SK-N-DZ (cell line): ENCODE data around the gene SEL1L3.

Experiments
- DNase-seq: peaks from one replicate; pipeline ENCODE4 v3.0.0-alpha.2; 2015; ENCODE audit warnings: low spot score

The SEL1L3 gene

DNA sequence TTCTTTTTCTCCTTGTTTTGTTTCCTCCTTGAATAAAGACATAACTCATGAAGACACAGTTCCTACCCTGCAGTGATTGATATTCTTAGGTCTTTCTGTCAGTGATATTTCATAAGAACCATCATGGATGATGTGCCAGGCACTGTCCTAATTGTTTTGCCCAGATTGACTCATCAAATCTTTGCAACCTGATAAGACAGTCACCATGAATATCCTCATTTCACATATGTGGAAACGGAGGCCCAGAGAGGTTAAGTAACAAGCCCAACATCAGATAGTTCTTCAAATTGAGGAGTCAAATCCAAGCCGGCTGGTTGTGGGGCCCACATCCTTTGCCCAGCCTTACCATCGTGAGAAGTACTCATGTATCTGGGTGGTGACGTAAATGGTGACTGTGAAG is 69.9 kb downstream of the SEL1L3 start:
- DNase-seq: no peak

DNA sequence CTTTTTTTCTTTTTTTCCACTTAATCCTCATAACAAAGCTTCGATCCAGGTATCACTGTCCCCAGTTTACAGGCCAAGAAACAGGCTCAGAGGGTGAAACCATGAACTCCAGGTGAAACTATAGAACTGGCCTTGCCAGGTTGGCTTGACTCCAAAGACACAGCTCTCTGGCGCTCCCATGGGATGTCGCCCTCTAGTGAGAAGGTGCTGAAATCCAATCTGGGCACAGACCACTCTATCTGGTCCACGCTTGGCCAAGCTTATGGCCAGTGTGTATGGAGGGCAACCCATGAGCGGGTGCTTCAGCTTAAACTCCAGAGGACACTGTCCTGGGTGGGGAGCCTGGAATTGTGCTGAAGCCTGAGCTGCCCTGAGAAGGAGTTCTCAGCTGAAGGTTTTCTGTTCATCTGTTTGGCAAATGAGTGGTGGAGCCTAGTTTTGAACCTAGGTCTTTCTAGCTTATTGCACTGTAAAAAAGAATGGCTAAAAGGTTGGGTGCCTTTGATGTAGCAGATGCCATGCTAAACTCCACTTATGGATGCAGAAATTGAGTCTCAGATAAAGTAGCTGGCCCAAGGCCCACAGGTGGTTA is 70.5 kb downstream of the SEL1L3 start:
- peak; percentile 23 for DNase-seq

DNA sequence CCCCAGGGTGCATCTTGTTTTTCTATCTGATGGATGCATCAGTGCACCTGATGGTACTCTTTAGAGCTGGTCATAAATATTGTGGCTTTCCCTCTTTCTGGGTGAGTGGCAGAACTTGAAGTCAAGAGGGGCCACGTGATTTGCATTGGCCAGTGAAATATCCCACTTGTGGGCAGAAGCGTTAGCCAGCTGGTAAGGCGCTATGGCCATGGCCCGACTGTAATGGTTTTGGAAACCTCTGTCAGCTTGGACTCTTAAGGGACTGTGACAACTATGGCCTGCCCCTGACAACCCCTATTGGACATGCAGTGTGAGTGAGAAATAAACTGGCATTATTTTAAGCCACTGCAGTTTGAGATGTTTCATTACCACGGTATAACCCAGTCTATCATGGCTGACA is 72.8 kb downstream of the SEL1L3 start:
- no peak for DNase-seq

DNA sequence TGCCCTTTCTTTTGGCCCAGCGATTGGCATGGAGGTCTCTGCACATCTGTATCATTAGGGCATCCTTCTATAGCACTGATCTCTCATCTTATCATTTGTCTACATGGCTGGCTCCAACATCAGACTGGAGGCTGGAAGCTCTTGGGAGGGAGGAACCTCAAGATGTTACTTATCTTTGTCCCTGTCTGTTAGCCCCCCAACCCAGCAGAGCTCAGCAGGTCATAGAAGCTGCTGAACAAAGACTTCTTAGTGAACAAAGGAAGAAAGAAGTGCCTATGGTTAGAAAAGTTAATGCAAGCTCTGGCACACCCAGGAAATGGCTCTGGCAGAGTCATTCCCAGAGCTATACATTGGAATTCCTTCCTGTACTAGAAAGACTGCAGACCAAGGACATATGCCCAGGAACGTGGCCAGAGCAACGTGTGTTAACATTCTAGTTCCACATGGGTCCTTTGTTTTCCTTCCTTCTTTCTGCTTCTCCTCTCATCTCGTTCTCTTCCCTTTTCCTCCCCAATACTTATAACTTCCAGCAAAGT is 74.0 kb downstream of the SEL1L3 start:
- DNase-seq: no peak

DNA sequence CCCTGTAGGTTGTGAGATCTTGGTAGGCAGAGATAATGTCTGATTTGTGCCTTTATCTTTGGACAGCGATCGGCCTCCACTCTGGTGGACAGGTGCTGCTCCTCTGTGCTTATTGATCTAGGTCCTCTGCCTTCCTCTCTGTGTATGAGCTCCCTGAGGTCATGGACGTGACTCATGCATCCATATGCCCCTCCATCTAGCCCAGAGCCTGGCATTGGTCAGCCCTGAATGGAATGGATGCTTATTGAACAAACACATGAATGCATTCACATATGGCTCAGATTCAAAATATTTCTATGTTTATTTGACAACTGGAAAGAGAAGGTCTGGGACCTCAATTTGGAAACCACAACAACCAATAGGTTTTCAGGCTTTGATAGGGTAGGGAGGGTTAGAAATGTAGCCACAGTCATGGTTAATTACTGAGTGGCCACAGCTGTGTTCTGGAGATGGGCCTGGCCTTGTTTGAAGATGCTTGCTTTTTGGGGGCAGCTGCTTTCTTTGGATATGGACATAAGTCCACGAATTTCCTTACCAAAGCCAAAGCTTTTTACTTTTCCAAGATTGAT is 76.2 kb downstream of the SEL1L3 start:
- no peak for DNase-seq

DNA sequence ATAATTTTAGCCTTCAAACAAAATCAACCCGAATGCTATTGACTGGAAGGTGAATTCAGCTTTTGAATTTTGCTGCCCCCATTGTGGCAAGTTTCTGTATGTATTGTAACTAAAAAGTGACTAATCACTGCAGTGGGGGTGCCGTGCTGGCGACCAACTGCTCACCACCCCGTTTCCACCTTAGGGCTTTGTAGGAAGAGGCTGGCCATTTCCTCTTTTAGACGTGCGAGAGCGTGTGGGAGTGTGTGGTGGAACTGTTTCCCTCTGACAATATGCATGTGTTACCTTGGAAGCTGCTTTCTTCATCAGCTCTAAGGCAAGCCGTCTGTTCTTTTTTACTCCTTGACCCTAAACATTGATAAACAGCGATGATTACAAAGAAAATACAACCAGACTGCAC is 78.8 kb downstream of the SEL1L3 start:
- DNase-seq: no peak

DNA sequence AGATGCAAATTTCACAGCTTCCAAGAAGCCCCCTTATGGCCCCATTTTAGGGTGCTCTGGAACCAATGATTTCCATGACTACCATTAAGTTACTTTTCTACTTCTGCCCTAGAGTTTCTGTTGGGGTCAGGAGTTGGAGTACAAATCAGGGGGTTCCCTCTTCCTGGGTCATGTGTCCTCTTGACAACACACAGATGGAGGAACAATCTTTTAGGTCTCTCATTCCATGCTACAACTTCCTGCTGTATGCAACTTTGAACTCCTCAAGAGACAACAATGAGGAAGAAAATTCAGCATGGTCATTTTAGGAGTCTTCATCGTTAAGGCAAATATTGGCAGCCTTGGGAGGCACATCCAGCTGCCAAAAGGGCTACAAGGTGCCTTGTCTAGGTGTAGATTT is 79.7 kb downstream of the SEL1L3 start:
- DNase-seq: no peak

DNA sequence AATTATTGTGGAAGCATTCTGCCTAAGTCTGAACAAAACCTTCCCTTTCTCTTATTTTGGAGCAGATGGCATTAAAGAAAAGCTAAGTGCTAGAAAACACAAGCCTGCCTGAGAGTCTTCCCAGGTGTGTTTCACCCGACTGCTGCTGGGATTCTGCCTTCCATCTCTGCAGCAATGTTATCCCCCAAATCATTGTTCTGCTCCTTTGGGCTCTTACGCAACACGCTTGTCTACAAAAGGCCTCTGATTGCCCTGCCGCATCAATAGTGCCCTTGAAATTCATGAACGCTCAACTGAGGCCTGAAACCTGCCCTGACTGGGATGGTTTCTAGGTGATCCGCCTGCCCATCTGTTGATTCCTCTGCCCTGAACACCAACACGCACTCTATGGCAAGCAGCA is 80.3 kb downstream of the SEL1L3 start:
- no peak for DNase-seq

DNA sequence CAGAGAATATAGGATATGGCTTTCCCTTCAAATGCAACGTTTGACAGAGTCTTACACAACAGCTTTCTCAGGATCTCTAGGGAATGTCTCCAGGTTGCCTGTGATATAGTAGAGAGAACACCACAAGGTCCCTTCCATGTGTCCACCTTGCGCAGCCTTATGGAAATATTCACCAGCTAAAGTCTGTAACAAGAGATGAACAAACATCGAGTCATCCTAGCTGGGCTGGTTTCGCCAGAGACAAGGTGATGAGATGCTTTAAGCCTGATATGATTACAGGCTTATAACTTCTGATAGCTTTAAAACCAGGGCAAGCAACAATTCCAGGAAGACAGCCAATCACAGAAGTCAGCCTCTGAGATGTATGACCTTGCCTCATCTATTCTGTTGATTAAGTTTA is 83.8 kb downstream of the SEL1L3 start:
- no peak for DNase-seq

DNA sequence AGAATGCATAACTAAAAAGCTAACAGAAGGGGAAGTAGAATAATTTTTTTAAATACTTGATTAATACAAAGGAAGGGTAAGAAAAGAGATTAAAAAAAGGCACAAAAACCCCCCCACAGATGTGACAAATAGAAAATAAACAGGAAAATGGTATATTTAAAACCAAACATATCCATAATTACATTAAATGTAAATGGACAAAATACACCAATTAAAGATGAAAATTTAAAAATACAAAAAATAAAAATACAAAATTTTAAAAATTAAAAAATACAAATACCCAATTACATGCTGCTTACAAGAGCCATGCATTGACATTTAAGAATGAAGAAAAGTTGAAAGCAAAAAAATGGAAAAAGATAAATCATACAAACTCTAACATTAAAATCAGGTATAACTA is 86.0 kb downstream of the SEL1L3 start:
- DNase-seq: no peak

DNA sequence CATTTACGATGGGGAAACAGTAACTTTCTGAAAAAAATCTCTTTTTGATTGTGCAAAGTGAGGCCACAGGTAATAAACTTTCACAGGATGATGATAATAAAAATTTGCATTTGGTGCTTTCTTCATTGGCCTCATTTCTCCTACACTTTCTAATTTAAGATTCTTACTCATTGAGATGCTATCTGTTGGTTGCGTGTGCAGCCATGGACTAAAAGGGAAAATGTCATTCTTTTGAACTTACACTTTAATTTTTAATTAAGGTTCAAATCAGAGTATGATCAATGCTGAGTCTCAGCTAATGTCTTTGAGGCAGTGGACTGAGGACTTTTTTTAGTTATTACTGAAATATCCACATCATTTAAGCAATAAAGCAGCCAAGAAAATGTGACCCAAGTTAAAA is 87.6 kb downstream of the SEL1L3 start:
- no peak for DNase-seq

DNA sequence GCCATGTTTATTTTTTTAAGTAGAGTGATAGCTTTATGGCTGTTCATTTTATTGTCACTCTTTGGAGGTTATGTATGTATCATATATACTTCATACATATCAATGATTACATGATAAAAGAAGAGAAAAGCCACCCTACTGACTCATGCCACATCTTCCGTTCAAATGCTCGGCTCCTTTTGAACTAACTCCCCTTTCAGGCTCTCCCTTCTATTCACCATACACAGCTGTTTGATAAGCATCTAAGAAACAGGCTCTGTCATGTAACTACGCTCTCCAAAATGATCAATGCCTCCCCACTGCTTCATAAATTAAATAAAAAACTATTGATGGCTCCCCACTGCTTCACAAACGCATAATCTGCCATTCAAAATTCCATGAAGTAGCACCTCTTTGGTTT is 89.4 kb downstream of the SEL1L3 start:
- no peak for DNase-seq

DNA sequence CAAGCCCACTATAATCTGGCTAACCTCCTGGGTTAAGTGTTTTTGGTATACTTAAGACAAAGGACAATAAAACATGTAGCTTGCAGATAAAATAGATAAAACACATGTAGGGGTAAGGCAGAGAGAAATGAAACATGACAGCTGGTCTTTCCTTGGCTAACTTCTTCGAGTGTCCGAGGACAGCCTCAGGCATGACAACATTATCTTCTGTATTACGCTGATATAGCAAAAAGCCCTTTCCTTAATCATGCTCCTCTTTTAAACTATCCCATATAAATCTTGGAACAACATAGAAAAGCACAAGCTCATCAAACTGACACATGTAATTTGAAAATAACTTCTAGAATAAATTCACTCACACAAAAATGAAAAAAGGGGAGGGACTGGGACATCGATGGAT is 91.1 kb downstream of the SEL1L3 start:
- no peak for DNase-seq

DNA sequence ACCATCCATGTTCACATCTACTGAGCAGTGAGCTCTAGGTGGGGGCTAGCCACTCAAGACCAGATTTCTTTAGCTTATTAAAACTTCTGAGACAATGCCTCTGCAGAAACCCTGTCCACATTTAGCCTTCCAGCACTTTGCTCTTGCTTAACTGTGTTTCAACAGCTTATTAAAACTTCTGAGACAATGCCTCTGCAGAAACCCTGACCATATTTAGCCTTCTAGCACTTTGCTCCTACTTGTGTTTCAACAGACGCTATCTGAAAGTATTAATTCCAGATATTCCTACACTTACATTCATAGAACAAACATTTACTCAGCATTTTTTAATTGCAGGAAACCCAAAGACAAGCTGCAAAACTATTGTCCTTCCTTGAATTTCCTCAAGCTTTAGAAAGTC is 91.9 kb downstream of the SEL1L3 start:
- DNase-seq: no peak

DNA sequence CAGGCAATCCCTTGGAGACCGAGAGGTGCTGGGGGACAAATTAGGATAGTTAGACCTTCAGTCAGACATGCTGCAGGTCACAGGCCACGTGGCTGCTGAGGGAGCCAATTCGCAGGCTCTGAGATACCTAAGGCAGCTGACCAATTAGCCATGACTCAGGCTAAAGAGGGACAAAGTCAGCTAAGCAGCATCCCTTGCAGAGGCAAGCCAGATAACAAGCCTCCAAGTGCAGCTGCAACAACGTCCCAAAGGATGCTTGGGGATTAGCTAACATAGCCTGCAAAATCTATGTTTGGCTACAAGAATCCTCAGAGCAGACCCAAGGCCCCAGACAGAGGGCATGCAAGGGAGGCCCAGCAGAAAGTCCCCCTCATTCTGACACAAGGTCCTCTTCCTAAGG is 93.5 kb downstream of the SEL1L3 start:
- DNase-seq: peak; percentile 51

DNA sequence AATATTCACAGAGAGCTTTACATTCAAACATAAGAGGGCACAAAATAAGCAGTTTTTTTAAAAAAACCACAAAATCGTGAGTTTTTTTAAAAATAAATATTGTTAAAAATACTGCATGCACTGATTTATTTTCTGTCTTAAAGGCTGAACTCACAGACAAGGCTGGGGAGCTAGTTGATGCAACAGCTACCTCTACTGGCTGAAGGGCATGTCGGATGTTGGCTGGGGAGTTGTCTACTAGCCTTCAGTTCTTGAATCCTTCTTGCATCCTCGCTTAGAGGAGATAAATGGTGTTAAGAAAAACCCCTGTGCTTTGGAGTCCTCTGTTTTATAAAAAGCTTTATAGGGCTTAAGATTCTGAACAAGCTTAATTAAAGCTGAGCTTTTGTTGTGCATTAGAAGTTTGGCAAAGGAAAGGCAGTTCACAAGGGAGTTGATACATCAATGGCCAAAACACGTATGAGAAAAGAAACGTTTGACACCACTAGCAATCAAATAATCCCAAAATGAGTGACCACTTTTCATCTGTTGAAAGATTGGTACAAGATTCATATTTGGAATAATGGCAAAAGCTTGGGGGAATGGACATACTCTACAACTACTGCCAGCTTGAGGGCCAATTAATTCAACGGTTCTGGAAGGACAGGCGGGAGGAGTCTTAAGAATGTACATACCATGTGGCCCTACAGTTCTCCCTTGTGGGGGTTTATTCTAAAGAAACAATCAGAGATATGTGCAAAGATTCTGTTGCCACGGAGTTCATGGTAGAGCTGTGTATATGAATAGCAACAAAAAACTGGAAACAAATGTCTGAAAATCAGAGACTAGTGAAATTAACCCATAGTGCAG is 94.7 kb downstream of the SEL1L3 start:
- peak; percentile 71 for DNase-seq

DNA sequence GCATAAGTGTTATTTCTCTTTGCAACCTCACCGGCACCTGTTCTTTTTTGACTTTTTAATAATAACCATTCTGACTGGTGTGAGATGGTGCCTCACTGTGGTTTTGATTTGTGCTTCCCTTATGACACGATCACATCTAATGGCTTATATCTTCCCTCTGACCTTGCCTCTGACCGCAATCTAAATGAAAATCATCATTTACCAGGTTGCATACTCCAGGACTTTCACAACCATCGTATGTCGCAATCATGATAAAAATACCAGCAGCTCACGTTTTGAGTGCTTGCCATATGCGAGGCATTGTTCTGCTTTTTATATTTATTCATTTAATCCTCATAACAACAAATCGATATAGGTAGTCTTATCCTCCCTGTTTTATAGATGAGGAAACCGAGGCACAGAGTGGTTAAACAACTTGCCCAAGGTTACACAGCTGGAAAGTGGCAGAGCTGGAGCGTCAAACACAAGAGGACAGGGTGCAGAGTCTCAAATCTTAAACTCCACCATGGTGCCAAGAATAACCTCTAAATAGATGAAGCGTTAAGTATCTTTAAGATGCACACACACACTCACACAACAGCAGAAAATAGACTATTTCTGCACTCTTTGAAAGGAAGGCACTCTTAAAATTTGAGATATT is 102.2 kb downstream of the SEL1L3 start:
- no peak for DNase-seq

DNA sequence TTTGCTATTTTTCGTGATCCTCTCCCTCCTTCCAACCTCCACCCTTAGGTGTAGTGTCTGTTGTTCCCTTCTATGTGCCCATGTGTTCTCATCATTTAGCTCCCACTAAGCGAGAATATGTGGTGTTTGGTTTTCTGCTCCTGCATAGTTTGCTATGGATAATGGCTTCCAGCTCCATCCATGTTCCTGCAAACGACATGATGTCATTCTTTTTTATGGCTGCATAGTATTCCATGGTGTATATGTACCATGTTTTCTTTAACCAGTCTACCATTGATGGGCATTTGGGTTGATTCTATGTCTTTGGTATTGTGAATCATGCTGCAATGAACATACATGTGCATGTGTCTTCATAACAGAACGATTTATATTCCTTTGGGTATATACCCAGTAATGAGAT is 102.7 kb downstream of the SEL1L3 start:
- no peak for DNase-seq

DNA sequence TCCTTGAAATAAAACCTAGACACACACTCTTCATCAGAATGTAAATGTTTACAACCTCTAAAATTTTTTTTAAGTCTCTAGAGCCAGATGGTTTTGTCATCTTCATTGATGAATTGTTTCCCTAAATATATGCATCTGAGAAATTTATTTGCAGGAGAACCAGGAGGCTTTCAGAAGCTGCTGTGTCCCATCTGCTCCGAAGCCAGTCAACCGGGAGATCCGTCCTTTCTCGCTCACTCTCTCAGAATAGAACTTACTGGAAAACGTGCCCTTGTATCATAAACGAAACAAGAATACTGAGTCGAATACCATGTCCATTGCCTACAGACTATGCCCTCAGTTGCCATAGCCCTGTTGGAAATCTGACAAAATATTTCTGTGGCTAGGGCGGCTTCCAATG is 103.7 kb downstream of the SEL1L3 start:
- DNase-seq: no peak

DNA sequence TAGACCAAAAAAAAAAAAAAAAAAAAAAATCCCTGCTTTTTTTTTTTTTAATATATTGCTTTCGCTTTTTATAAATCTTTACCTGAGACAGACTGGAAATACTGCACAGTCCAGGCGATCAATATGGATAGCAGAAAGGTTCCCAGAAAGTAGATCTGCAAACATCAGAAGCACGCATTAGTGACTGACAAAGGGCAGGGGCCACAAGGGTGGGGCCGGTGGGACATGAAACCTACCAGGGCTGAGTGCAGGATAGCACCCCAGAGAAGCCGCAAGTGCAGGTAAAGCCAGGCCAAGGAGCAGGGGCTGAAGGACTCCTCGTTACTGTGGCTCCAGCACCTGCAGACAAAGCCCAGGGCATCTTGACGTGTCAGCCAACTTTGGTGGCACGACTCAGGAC is 105.3 kb downstream of the SEL1L3 start:
- no peak for DNase-seq

DNA sequence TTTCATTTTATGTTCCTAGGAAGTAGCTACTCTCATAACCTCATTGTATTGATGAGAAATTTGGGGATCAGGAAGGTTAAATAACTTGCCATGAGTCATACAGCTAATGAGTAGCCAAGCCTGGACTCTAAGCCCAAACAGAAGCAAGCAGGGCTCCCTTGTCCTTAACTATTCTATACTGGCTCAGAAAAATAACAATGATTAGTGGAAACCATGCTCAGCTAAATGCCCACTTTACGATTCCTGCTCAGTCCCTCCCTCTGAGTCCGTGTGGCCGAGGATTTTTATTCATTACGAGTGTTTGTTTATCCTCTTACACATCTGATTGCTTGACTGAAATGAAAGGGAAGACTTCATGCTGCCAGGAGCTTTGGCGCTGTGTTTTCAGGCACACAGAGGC is 106.3 kb downstream of the SEL1L3 start:
- no peak for DNase-seq

DNA sequence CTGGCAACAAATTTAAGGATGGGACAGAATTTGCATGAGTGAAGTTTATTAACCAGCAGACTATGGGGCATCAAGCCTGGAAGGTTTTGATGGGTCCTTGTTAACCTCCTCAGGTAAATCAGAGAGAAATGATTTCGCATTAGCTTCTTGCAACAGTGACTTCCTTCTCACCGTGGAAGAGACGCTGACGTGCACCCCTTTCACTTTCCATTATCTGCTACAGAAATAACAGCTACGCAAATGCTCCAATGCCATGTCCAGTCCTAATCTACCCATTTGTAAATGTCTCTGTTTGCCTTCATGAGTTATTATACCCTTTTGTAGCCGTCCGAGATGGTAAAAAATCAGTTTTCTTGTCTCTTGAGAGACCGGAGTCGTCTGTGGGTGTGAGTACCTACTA is 106.9 kb downstream of the SEL1L3 start:
- DNase-seq: no peak
